Ovary (tissue), 9 donors: ENCODE data around the gene NLRC5. TPM values are rescaled to one million over a fixed set of nuclear protein-coding genes. Genes with fewer than 3 reads are reported as not detected.

Source experiments
- DNase-seq, 5 donors: peaks; one replicate each; pipeline ENCODE4 v3.0.0-alpha.2; 2019 to 2020
- H3K27ac ChIP-seq, 2 donors: fragments of 200-600 bp; one replicate each; pipeline versions ENCODE4 v1.5.1 to v1.8.0; 2019 to 2022
- H3K27me3 ChIP-seq: fragments of 200-600 bp; one replicate; pipeline ENCODE4 v1.8.0; 2022
- H3K36me3 ChIP-seq: fragments of 200-600 bp; sonication (generic); one replicate; pipeline ENCODE4 v1.5.1; 2019
- H3K4me1 ChIP-seq: one replicate; pipeline ENCODE4 v1.8.1; 2013; ENCODE audit warnings: mild to moderate bottlenecking, moderate library complexity; ENCODE audit not compliant: insufficient read depth
- H3K4me3 ChIP-seq: fragments of 200-600 bp; sonication (generic); one replicate; pipeline ENCODE4 v1.5.1; 2017
- H3K9me3 ChIP-seq, 2 donors: fragments of 200-600 bp in 1 of 2; sonication (generic) in 1 of 2; one replicate each; pipeline versions ENCODE4 v1.5.1 to v1.8.1; 2013 to 2019; ENCODE audit warnings: mild to moderate bottlenecking in 1 of 2, moderate library complexity in 1 of 2
- EP300 ChIP-seq: sonication (generic); formaldehyde crosslinking; IDR thresholded peaks from one replicate; pipeline ENCODE4 v1.6.1; 2017; ENCODE audit warnings: antibody characterized with exemption
- POLR2A ChIP-seq: fragments of 450-650 bp; IDR thresholded peaks from one replicate; pipeline ENCODE4 v1.6.1; 2017; ENCODE audit warnings: antibody characterized with exemption, mild to moderate bottlenecking, moderate library complexity
- WGBS, 3 donors: extraction: QIAGEN DNeasy Blood & Tissue Kit in 1 of 3; methylation state at CpG; one replicate each; pipeline versions ENCODE4 v1.1.5 to v1.1.7; 2013 to 2017; 5-methylcytosine and 5-hydroxymethylcytosine counted together
- intact Hi-C, 4 donors: fragments of 100-400 bp; cut with DNase I; formaldehyde crosslinking; loops; one replicate each; pipeline versions ENCODE4 v1.11.0 to v1.15.1; 2022 to 2023
- polyA plus RNA-seq, 2 donors: library from polyadenylated mRNA; stranded (reverse); fragments of 200-250 nt in 1 of 2; fragments of 350-450 nt in 1 of 2; fragmentation: Illumina TruSeq in 1 of 2; extraction: RNeasy Lipid Tissue Mini Kit (QIAGEN cat#74804) in 1 of 2; gene quantifications; one replicate each; pipeline ENCODE4 v1.2.3, GENCODE V29; 2013 to 2014
- total RNA-seq, 7 donors: library from RNA; depleted of rRNA in 2 of 7; stranded (reverse); fragments of >200 nt in 2 of 7; fragmentation: NEBNext Ultra II Directional in 3 of 7; extraction: Animal tissue kit (Norgen Biotek cat#: 25700) in 3 of 7; gene quantifications; one replicate each; pipeline versions ENCODE4 v1.1.0 to v1.2.4, GENCODE V29; 2016 to 2023
- TF ChIP-seq, protein P1 (sequence below), 3 donors: fragments of 450-650 bp in 2 of 3; fragments of 200-600 bp in 1 of 3; IDR thresholded peaks; one replicate each; pipeline versions ENCODE4 v1.5.1 to v1.8.0; 2016 to 2022; ENCODE audit warnings: antibody characterized with exemption in 3 of 3, mild to moderate bottlenecking in 1 of 3
- donor health status: DM: no; HTN: no; CAD: no; lungs with moderate emphysema.
- donor health status: DM: no; HTN: no; CAD: no.
- donor health status: Bipolar disorder and iron deficiency.
- donor health status: DM: yes; HTN: yes; CAD: no.
- donor health status: DM: no; HTN: no; CAD: no.
- donor health status: DM: yes; HTN: yes; CAD: no.

NLRC5 gene
- total and polyA plus RNA-seq, 9 donors = 6.0 to 29.9 (median 14.7) TPM

DNA sequence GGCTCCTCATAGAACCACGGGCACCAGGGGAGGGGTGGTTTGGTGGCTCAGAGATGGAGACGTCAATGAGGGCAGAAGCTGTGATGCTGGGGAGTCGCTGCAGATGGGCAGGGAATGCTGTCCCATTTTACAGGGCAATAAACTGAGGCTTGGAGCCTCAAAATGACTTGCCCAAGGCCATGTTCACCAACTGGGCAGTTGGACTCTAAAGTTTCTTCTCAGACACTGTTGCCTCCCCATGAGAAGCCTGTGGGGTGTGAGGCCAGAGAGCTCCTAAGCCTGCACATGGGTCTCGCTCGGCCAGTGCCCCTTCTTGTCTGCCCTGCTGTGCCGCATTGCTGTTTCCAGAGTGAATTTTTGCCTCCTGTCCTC, 141.6 kb downstream of the NLRC5 start:
- intact Hi-C loops = no loop called here
- no peak for DNase-seq
- H3K4me3 ChIP-seq = no peak overlapping the region
- no peaks in the 10 kb centered on the region for H3K27me3 ChIP-seq
- WGBS, 3 donors = 90 to 95% (median 91%) methylated on average over 6 of the region's 6 CpGs
- no peaks in the 10 kb centered on the region for H3K4me1 ChIP-seq
- no peaks in the 10 kb centered on the region for H3K36me3 ChIP-seq
- TF ChIP-seq EP300 (no peak), POLR2A (no peak)
- TF ChIP-seq, protein P1, sequence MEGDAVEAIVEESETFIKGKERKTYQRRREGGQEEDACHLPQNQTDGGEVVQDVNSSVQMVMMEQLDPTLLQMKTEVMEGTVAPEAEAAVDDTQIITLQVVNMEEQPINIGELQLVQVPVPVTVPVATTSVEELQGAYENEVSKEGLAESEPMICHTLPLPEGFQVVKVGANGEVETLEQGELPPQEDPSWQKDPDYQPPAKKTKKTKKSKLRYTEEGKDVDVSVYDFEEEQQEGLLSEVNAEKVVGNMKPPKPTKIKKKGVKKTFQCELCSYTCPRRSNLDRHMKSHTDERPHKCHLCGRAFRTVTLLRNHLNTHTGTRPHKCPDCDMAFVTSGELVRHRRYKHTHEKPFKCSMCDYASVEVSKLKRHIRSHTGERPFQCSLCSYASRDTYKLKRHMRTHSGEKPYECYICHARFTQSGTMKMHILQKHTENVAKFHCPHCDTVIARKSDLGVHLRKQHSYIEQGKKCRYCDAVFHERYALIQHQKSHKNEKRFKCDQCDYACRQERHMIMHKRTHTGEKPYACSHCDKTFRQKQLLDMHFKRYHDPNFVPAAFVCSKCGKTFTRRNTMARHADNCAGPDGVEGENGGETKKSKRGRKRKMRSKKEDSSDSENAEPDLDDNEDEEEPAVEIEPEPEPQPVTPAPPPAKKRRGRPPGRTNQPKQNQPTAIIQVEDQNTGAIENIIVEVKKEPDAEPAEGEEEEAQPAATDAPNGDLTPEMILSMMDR (IDR thresholded peaks at IDR 0.05) = no peak
- H3K27ac ChIP-seq = no peak overlapping the region
- H3K9me3 ChIP-seq = no peaks in the 10 kb centered on the region

DNA sequence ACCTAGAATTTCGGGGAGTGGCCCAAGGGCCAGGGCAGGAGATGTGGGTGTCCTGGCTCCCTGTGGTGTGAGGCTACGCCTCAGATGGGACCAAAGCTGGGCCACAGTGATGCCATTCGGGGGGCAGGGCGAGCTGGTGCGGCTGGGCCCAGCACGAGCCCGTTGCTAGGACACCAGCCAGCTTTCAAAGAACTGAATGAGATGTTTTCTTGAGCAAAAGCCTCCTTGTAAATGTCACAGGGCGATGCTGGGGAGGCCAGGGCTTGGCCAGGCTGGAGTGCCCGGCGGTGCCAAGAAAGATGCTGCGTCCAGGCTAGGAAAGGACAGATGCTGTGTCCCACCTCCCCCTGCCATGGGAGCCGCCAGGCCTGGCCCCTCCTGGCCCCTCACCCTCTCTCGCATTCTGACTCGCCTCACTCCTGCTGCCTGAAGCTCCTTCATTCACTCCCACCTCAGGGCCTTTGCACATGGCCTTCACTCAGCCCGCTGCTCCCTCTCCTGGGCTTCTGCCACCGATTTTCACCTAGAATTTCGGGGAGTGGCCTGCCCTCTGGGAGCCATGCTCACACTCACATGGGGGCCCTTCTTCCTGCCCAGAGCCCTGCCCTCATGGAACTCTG, 142.1 kb downstream of the NLRC5 start:
- Histone ChIP-seq H3K36me3 (no peaks in the 10 kb centered on the region), H3K27ac (no peak overlapping the region), H3K4me1 (no peaks in the 10 kb centered on the region), H3K4me3 (no peak overlapping the region), H3K9me3 (no peaks in the 10 kb centered on the region), H3K27me3 (no peaks in the 10 kb centered on the region)
- TF ChIP-seq EP300 (no peak), POLR2A (no peak)
- TF ChIP-seq, protein P1 (IDR thresholded peaks at IDR 0.05) = no peak
- DNase-seq = no peak
- WGBS, 3 donors = 82 to 89% (median 88%) methylated on average over 17 of the region's 17 CpGs
- intact Hi-C loops = no loop called here

DNA sequence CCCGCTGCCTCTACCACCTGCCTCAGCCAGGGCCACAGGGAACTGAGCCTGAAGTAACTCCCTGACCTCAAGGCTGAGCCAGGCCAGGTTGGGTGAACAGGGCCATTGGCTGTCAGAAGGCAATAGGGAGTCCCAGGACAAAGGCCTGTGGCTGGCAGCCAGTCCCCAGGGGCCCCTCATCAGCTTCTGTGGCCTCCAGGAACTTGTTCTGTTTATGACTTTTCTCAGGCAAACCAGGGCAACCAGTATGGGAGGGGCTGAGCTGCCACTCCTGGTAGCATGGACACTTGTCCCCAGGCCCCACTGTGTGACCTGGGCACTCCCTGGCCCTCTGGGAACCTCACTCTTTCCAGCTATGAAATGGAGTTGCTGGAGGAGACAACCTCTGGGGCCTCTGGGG, 143.1 kb downstream of the NLRC5 start:
- H3K9me3 ChIP-seq = no peaks in the 10 kb centered on the region
- no peaks in the 10 kb centered on the region for H3K36me3 ChIP-seq
- no peaks in the 10 kb centered on the region for H3K4me1 ChIP-seq
- H3K27ac ChIP-seq = no peak overlapping the region
- no peak overlapping the region for H3K4me3 ChIP-seq
- WGBS, 3 donors = 85 to 100% (median 92%) methylated on average over 1 of the region's 1 CpG
- H3K27me3 ChIP-seq = no peaks in the 10 kb centered on the region
- TF ChIP-seq EP300 (no peak), POLR2A (no peak)
- TF ChIP-seq, protein P1 (IDR thresholded peaks at IDR 0.05) = no peak
- intact Hi-C loops = no loop called here
- no peak for DNase-seq

DNA sequence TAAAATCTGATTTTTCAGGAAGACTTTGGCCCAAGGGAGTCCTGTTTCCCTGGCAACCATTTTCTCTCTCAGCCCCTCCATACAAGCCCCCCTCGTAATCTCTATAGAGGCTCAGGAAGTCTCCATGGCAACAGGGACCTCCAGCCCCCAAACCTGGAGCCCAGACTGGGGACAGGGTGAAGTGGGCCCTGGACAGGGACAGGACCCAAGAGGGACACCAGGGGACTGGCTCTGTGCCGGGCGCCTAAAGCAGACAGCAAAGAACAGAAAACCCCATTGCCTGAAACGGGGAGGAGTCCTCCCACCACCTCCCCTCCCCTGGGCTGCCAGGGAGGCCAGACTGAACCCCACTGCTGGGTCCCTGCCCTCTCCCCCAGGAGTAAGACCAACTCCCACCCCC, 143.7 kb downstream of the NLRC5 start:
- WGBS, 3 donors = 68 to 70% (median 69%) methylated on average over 4 of the region's 4 CpGs
- no peaks in the 10 kb centered on the region for H3K9me3 ChIP-seq
- intact Hi-C loops = no loop called here
- H3K36me3 ChIP-seq = no peaks in the 10 kb centered on the region
- H3K27me3 ChIP-seq = no peaks in the 10 kb centered on the region
- H3K27ac ChIP-seq = no peak overlapping the region
- DNase-seq = no peak
- TF ChIP-seq, protein P1 (IDR thresholded peaks at IDR 0.05) = no peak
- H3K4me3 ChIP-seq = no peak overlapping the region
- no peaks in the 10 kb centered on the region for H3K4me1 ChIP-seq

Other genes with a start within 250 kb of the NLRC5 start
- under 1 TPM in 1 of 7 donors, not detected in 6; 0.37 TPM for gene SLC12A3, start 124.3 kb upstream of the NLRC5 start, total RNA-seq
- under 1 TPM in 1 of 2 donors, not detected in 1; 0.04 TPM for gene SLC12A3, start 124.3 kb upstream of the NLRC5 start, polyA plus RNA-seq
- 100 to 1,000 TPM in 6 of 7 donors, 10 to 100 TPM in 1; 95.4 to 299 (median 170) TPM for gene HERPUD1, start 57.4 kb upstream of the NLRC5 start, total RNA-seq
- 100 to 1,000 TPM; 219 to 259 TPM for gene HERPUD1, start 57.4 kb upstream of the NLRC5 start, polyA plus RNA-seq
- under 1 TPM in 3 of 7 donors, not detected in 4; 0.15 to 0.23 (median 0.20) TPM for gene CETP, start 27.6 kb upstream of the NLRC5 start, total RNA-seq
- gene CETP, start 27.6 kb upstream of the NLRC5 start, polyA plus RNA-seq = 1 to 10 TPM in 1 of 2 donors, under 1 TPM in 1; 0.13 to 1.3 TPM
- 10 to 100 TPM; 12.3 to 22.2 (median 17.9) TPM for gene CPNE2, start 103.0 kb downstream of the NLRC5 start, total RNA-seq
- 10 to 100 TPM; 25.7 to 32.3 TPM for gene CPNE2, start 103.0 kb downstream of the NLRC5 start, polyA plus RNA-seq
- gene PSME3IP1, start 196.5 kb downstream of the NLRC5 start, total RNA-seq = 10 to 100 TPM; 38.0 to 79.1 (median 59.3) TPM
- gene PSME3IP1, start 196.5 kb downstream of the NLRC5 start, polyA plus RNA-seq = 100 to 1,000 TPM in 1 of 2 donors, 10 to 100 TPM in 1; 46.8 to 147 TPM
- gene RSPRY1, start 196.8 kb downstream of the NLRC5 start, total RNA-seq = 10 to 100 TPM; 26.8 to 42.1 (median 29.0) TPM
- gene RSPRY1, start 196.8 kb downstream of the NLRC5 start, polyA plus RNA-seq = 10 to 100 TPM; 15.9 to 22.8 TPM